ENCODE measurements around the gene PDE11A. TPM values are rescaled to one million over a fixed set of nuclear protein-coding genes. Genes with fewer than 3 reads are reported as not detected.

Gene PDE11A
- total RNA-seq, 2 experiments from 2014 or later: not detected

DNA sequence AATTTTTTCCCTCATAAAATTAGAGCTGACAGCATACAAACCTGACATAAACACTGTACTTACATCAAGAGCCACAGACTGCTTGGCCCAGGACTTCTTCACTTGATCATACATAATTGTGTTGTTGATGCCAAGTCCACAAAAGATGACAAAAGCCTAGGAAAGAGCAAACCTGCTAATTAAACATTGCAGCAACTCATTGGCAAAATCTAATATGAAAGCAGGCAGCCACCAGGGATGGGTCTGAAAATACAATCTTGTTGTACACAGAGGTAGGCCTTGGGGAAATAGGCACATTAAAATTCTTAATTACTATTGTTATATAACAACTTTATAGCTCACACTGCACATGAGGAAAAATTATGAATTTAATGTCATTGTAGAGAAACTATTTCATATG lies 255.8 kb downstream of the PDE11A start:
- Mint-ChIP-seq H3K4me1 (ENCODE audit: low read depth) (no peaks in the 10 kb centered on the region), H3K9me3 (no peaks in the 10 kb centered on the region), H3K27me3 (peaks cover 3% of the 10 kb centered on the region), H3K27ac (no peak overlapping the region), H3K4me3 (no peak overlapping the region), H3K36me3 (ENCODE audit: low read depth) (no peaks in the 10 kb centered on the region)
- intact Hi-C loops (cut with micrococcal nuclease): no loop called here
- DNase-seq (no peak), ATAC-seq (no peak)
- ChIA-PET POLR2A (no interaction called here), CTCF (no interaction called here)
- TF ChIP-seq, protein P1, sequence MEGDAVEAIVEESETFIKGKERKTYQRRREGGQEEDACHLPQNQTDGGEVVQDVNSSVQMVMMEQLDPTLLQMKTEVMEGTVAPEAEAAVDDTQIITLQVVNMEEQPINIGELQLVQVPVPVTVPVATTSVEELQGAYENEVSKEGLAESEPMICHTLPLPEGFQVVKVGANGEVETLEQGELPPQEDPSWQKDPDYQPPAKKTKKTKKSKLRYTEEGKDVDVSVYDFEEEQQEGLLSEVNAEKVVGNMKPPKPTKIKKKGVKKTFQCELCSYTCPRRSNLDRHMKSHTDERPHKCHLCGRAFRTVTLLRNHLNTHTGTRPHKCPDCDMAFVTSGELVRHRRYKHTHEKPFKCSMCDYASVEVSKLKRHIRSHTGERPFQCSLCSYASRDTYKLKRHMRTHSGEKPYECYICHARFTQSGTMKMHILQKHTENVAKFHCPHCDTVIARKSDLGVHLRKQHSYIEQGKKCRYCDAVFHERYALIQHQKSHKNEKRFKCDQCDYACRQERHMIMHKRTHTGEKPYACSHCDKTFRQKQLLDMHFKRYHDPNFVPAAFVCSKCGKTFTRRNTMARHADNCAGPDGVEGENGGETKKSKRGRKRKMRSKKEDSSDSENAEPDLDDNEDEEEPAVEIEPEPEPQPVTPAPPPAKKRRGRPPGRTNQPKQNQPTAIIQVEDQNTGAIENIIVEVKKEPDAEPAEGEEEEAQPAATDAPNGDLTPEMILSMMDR (IDR thresholded peaks at IDR 0.05): no peak

DNA sequence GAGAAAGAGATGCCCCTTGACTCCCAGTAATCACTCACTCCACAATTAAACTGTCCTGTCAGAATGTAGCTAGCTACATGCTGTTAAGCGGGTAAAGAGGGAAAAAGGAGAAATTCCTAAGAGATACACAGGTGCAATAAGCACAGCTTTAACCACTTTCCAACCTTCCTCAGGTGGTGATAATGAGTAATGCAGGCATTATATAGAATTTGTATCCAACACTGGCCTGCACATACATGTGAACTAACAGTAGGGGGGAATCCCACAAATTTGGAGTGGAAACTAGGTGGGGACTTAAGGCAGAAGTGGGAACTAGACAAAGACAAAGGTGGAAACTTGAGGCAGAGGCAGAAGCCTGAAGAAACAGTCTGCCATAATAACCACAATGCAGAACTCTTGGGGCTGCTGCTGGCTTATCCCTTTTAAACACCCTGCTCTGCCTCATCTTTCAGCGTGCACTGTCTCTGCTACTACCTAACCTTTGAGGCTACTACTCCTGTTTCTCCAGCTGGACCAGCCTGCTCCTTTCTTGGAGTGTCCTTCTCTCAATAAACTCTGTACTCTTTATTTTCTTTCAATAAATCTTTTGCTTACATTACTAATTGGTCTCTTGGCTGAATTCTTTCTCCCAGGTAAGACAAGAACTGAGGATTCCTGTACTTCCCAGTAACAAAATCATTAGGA lies 259.7 kb downstream of the PDE11A start:
- Mint-ChIP-seq H3K4me1 (ENCODE audit: low read depth) (no peaks in the 10 kb centered on the region), H3K9me3 (no peaks in the 10 kb centered on the region), H3K27ac (no peak overlapping the region), H3K4me3 (no peak overlapping the region), H3K27me3 (peaks cover 4% of the 10 kb centered on the region), H3K36me3 (ENCODE audit: low read depth) (no peaks in the 10 kb centered on the region)
- DNase-seq (no peak), ATAC-seq (no peak)
- intact Hi-C loops (cut with micrococcal nuclease): no loop called here
- TF ChIP-seq, protein P1 (IDR thresholded peaks at IDR 0.05): no peak
- ChIA-PET CTCF (interaction anchor here (1.0 to 1.8 kb wide), 3 partner anchors 18 to 38 kb away, joined by 3 to 5 read pairs (median 4); no protein-coding TSS in a partner anchor), POLR2A (no interaction called here)

DNA sequence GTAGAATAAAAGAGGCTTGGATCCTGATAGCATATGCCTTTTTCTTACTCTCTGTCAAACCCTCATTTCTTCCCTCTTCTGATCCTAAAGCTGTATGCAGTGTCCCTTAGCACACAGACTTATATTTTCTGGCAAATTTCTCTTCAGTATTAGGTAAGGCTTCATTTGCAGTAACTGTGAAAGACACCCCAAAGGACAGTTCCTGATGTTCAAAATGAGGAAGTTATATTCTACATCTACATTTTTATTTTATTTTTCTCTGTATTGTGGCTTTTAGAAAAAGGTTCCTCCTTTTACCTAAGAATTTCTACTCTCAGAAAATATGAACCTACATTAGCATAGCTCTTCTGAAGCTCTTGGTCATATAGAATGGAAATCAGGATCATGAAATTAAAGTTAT lies 261.7 kb downstream of the PDE11A start:
- no peak for ATAC-seq
- ChIA-PET POLR2A (no interaction called here), CTCF (interaction anchor here (1.0 kb wide), 1 partner anchor 11 kb away, joined by 3 read pairs; no protein-coding TSS in a partner anchor)
- Mint-ChIP-seq H3K36me3 (ENCODE audit: low read depth) (no peaks in the 10 kb centered on the region), H3K9me3 (peaks cover 2% of the 10 kb centered on the region), H3K4me1 (ENCODE audit: low read depth) (no peaks in the 10 kb centered on the region), H3K27ac (no peak overlapping the region), H3K27me3 (peaks cover 1% of the 10 kb centered on the region), H3K4me3 (no peak overlapping the region)
- TF ChIP-seq, protein P1 (IDR thresholded peaks at IDR 0.05): no peak
- DNase-seq: no peak
- intact Hi-C loops (cut with micrococcal nuclease): no loop called here

DNA sequence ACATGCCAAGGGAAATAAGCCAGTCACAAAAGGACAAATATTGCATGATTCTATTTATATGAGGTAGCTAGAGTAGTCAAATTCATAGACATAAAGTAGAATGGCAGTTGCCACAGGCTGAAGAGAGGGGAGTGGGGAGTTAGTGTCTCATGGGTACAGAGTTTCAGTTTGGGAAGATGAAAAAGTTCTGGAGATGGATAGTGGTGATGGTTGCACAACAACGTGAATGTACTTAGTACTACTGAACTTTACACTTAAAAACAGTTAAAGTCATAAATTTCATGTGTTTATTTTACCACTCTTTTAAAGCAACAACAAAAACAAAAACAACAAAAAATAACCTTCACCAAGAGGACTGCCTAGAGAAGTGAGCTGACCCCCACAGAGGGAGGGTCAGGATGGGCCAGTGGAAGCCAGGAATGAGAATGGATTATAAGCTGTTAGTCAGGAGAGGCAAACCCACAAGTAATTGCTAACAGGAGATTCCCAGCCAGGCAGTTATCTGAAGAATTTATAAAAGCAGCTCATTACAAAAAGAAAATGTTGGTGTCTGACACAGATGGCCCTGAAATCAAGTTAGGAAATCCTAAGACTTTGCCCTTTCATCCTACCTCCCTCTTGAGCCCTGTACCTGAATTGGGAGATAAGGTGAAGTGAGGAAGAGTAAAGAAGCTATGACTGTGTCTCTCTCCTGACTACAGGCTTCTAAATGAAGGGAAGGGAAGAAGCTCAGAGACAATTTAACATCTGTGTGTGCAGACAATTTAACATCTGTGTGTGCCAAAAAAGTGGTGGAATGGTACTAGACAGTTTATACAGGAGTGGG lies 263.4 kb downstream of the PDE11A start:
- Mint-ChIP-seq H3K27me3 (peaks cover 1% of the 10 kb centered on the region), H3K36me3 (ENCODE audit: low read depth) (no peaks in the 10 kb centered on the region), H3K4me1 (ENCODE audit: low read depth) (no peaks in the 10 kb centered on the region), H3K4me3 (no peak overlapping the region), H3K27ac (no peak overlapping the region), H3K9me3 (peaks cover 2% of the 10 kb centered on the region)
- intact Hi-C loops (cut with micrococcal nuclease): no loop called here
- POLR2A ChIA-PET: no interaction called here
- TF ChIP-seq, protein P1 (IDR thresholded peaks at IDR 0.05): no peak
- CTCF ChIA-PET: interaction anchor here (1.9 kb wide), 1 partner anchor 10 kb away, joined by 5 read pairs; no protein-coding TSS in a partner anchor
- DNase-seq (no peak), ATAC-seq (no peak)

DNA sequence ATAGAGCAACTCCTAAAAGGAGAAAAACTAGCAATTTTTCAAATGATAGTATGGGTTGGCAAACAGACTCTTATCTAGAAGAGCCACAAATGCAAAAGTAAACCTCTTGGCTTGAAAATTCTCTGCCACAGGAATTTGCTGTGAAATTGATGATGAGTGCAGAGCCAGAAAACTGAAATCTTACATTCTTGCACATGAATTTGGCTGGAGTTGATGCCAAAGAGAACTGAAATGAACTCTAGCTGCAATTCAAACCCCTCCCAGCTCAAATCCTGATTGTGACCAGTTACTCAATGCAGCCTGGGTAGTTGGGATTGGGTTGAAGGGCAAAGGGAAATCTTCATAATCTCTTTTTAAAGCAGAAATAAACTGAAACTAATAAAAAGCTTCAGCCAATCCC lies 266.6 kb downstream of the PDE11A start:
- no peak overlapping the region for H3K4me3 Mint-ChIP-seq

More for the DNA sequence above, 266.6 kb downstream of the PDE11A start:
- TF ChIP-seq, protein P1 (IDR thresholded peaks at IDR 0.05): no peak
- H3K9me3 Mint-ChIP-seq: peaks cover 2% of the 10 kb centered on the region
- no peak for DNase-seq
- POLR2A ChIA-PET: no interaction called here
- H3K4me1 Mint-ChIP-seq (ENCODE audit: low read depth): no peaks in the 10 kb centered on the region
- no peak overlapping the region for H3K27ac Mint-ChIP-seq
- no peak for ATAC-seq
- no peaks in the 10 kb centered on the region for H3K36me3 Mint-ChIP-seq (ENCODE audit: low read depth)
- CTCF ChIA-PET: interaction anchor here (2.5 kb wide), 1 partner anchor 43 kb away, joined by 7 read pairs; no protein-coding TSS in a partner anchor
- intact Hi-C loops (cut with micrococcal nuclease): no loop called here
- peaks cover 3% of the 10 kb centered on the region for H3K27me3 Mint-ChIP-seq
